ENCODE results near the gene PTGER3.

- TF ChIP-seq MYC (IDR thresholded peaks at IDR 0.05; ENCODE audit: insufficient read depth, insufficient read length, insufficient replicate concordance, low read length, severe bottlenecking) (no peak), CTCF (IDR thresholded peaks at IDR 0.05 in 2 of 3, conservative IDR thresholded peaks at IDR 0.05 in 1 of 3; ENCODE audit: control insufficient read depth in 2 of 3, extremely low read depth in 1 of 3, insufficient read depth in 1 of 3, low read depth in 3 of 3, low read length in 3 of 3) (no peak), CREM (IDR thresholded peaks at IDR 0.05; ENCODE audit: low read depth) (no peak), BMI1 (IDR thresholded peaks at IDR 0.05; ENCODE audit: borderline replicate concordance) (no peak), PRDM15 (CRISPR knock-in tag; IDR thresholded peaks at IDR 0.05) (no peak), CEBPB (IDR thresholded peaks at IDR 0.05; ENCODE audit: borderline replicate concordance in 1 of 2, low read depth in 2 of 2, low read length in 2 of 2) (no peak), REST (IDR thresholded peaks at IDR 0.05; ENCODE audit: low read depth, low read length) (no peak), POLR2A (IDR thresholded peaks at IDR 0.05; ENCODE audit: low read depth, low read length) (no peak), SRF (IDR thresholded peaks at IDR 0.05; ENCODE audit: low read depth in 2 of 2, low read length in 2 of 2) (no peak)
Measured at GRCh38 chr1:71037829-71038620, 9.6 kb downstream of the PTGER3 start.

Data from GM12878 (cell line).